PC-9 (cell line): ENCODE results near the gene ZNF580.

Experiments
- EZH2 ChIP-seq: fragments of 200-600 bp; sonication (generic); IDR thresholded peaks from 2 replicates; pipeline ENCODE4 v1.8.0; 2017; ENCODE audit warnings: antibody characterized with exemption, low read depth
- TF ChIP-seq, protein P1 (sequence below): fragments of 200-600 bp; sonication (generic); conservative IDR thresholded peaks from 2 replicates; pipeline ENCODE4 v1.6.1; 2017; ENCODE audit warnings: mixed run types, antibody characterized with exemption, mild to moderate bottlenecking, moderate library complexity

DNA sequence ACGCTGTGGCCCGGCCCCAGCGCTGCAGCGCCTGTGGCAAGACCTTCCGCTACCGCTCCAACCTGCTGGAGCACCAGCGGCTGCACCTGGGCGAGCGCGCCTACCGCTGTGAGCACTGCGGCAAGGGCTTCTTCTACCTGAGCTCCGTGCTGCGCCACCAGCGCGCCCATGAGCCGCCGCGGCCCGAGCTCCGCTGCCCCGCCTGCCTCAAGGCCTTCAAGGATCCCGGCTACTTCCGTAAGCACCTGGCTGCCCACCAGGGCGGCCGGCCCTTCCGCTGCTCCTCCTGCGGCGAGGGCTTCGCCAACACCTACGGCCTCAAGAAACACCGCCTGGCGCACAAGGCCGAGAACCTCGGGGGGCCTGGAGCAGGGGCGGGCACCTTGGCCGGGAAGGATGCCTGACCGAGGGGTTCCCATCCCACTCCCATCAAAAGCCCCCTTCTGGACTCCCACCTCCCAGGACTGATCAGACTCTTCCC lies 24.4 kb upstream of the ZNF580 start:
- TF ChIP-seq, protein P1, sequence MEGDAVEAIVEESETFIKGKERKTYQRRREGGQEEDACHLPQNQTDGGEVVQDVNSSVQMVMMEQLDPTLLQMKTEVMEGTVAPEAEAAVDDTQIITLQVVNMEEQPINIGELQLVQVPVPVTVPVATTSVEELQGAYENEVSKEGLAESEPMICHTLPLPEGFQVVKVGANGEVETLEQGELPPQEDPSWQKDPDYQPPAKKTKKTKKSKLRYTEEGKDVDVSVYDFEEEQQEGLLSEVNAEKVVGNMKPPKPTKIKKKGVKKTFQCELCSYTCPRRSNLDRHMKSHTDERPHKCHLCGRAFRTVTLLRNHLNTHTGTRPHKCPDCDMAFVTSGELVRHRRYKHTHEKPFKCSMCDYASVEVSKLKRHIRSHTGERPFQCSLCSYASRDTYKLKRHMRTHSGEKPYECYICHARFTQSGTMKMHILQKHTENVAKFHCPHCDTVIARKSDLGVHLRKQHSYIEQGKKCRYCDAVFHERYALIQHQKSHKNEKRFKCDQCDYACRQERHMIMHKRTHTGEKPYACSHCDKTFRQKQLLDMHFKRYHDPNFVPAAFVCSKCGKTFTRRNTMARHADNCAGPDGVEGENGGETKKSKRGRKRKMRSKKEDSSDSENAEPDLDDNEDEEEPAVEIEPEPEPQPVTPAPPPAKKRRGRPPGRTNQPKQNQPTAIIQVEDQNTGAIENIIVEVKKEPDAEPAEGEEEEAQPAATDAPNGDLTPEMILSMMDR = no peak
- no peak for TF ChIP-seq EZH2
